Endothelial cell of umbilical vein (primary cell): ENCODE results near the gene OARD1.

ENCODE experiments used
- EZH2 ChIP-seq: IDR thresholded peaks from 2 replicates; pipeline ENCODE4 v1.6.1; 2012; ENCODE audit warnings: borderline replicate concordance, low read depth, mild to moderate bottlenecking, moderate library complexity, low read length, inconsistent platforms; ENCODE audit not compliant: severe bottlenecking
- FOS ChIP-seq: IDR thresholded peaks from 2 replicates; pipeline ENCODE4 v1.6.1; 2011; ENCODE audit warnings: mild to moderate bottlenecking, low read length, moderate library complexity, borderline replicate concordance; ENCODE audit not compliant: insufficient read depth
- JUN ChIP-seq: IDR thresholded peaks from 2 replicates; pipeline ENCODE4 v1.6.1; 2011; ENCODE audit warnings: borderline replicate concordance, low read depth; ENCODE audit not compliant: insufficient read length, insufficient read depth
- MAX ChIP-seq: IDR thresholded peaks from 2 replicates; pipeline ENCODE4 v1.6.1; 2011; ENCODE audit not compliant: insufficient read depth, insufficient read length
- MYC ChIP-seq: IDR thresholded peaks from one replicate; pipeline ENCODE4 v1.6.1; 2011; ENCODE audit warnings: mild to moderate bottlenecking, low read depth, low read length
- POLR2A ChIP-seq: IDR thresholded peaks from 2 replicates; pipeline ENCODE4 v1.6.1; 2012; ENCODE audit warnings: low read depth, mild to moderate bottlenecking, control low read depth, low read length
- POLR2AphosphoS5 ChIP-seq: IDR thresholded peaks from 2 replicates; pipeline ENCODE4 v1.6.1; 2012; ENCODE audit warnings: low read depth, mild to moderate bottlenecking, control low read depth, low read length, moderate library complexity; ENCODE audit not compliant: insufficient read depth
- TF ChIP-seq, protein P1 (sequence below), 2 donors: IDR thresholded peaks; 1 replicate in 1 of 2; 2 replicates in 1 of 2; pipeline ENCODE4 v1.5.1; 2011; ENCODE audit warnings: low read length in 2 of 2, mild to moderate bottlenecking in 2 of 2, moderate library complexity in 2 of 2, control low read depth in 1 of 2, inconsistent platforms in 1 of 2, low read depth in 1 of 2; ENCODE audit not compliant: insufficient read depth in 1 of 2; ENCODE audit errors: extremely low read depth in 1 of 2

DNA sequence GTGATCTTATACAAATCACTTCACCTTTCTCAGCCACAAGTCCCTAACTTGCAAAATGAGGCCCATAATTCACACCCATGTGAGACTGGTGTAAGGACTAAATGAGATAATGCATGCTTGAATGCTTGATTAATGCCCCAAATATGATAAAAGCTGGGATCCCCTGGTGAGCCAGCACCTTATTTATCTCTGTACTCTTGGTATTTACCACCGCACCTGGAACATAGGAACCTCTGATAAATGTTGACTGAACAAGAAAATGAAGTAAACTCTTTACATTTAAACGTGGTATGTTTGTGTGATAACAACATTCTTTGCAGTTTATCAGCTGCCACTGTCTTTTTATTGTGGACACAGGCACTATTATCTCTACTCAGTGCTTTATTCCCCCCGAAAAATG, 21.6 kb downstream of the OARD1 start:
- TF ChIP-seq POLR2A = no peak
- TF ChIP-seq, protein P1, sequence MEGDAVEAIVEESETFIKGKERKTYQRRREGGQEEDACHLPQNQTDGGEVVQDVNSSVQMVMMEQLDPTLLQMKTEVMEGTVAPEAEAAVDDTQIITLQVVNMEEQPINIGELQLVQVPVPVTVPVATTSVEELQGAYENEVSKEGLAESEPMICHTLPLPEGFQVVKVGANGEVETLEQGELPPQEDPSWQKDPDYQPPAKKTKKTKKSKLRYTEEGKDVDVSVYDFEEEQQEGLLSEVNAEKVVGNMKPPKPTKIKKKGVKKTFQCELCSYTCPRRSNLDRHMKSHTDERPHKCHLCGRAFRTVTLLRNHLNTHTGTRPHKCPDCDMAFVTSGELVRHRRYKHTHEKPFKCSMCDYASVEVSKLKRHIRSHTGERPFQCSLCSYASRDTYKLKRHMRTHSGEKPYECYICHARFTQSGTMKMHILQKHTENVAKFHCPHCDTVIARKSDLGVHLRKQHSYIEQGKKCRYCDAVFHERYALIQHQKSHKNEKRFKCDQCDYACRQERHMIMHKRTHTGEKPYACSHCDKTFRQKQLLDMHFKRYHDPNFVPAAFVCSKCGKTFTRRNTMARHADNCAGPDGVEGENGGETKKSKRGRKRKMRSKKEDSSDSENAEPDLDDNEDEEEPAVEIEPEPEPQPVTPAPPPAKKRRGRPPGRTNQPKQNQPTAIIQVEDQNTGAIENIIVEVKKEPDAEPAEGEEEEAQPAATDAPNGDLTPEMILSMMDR (IDR thresholded peaks at IDR 0.05; ENCODE audit: extremely low read depth in 1 of 2, insufficient read depth in 1 of 2, low read depth in 1 of 2, low read length in 2 of 2) = no peak
- TF ChIP-seq POLR2AphosphoS5 = no peak
- no peak for TF ChIP-seq EZH2
- TF ChIP-seq MYC = no peak
- TF ChIP-seq FOS = no peak
- no peak for TF ChIP-seq JUN
- TF ChIP-seq MAX = no peak
